ENCODE measurements around the gene CYP4F11.

GRCh38 chr19:15874821-15875474, 59.4 kb downstream of the CYP4F11 start:
- TF ChIP-seq GATA2 (IDR thresholded peaks at IDR 0.05; ENCODE audit: low read depth, low read length) (no peak), GATA3 (IDR thresholded peaks at IDR 0.05; ENCODE audit: low read depth, low read length) (no peak)
